Esophagus muscularis mucosa (tissue), 4 donors: ENCODE measurements around the gene OR8B8.

Source experiments
- CTCF ChIP-seq, 3 experiments: fragments of 200-600 bp in 2 of 3; fragments of 450-650 bp in 1 of 3; sonication (generic) in 2 of 3; IDR thresholded peaks; one replicate each; pipeline ENCODE4 v1.5.1; 2017 to 2019; ENCODE audit warnings: antibody characterized with exemption in 3 of 3, mild to moderate bottlenecking in 2 of 3, moderate library complexity in 1 of 3
- EP300 ChIP-seq: sonication (generic); formaldehyde crosslinking; IDR thresholded peaks from one replicate; pipeline ENCODE4 v1.6.1; 2017; ENCODE audit warnings: antibody characterized with exemption
- POLR2A ChIP-seq: fragments of 450-650 bp; IDR thresholded peaks from one replicate; pipeline ENCODE4 v1.6.1; 2017; ENCODE audit warnings: antibody characterized with exemption, moderate library complexity, mild to moderate bottlenecking, low read depth

DNA sequence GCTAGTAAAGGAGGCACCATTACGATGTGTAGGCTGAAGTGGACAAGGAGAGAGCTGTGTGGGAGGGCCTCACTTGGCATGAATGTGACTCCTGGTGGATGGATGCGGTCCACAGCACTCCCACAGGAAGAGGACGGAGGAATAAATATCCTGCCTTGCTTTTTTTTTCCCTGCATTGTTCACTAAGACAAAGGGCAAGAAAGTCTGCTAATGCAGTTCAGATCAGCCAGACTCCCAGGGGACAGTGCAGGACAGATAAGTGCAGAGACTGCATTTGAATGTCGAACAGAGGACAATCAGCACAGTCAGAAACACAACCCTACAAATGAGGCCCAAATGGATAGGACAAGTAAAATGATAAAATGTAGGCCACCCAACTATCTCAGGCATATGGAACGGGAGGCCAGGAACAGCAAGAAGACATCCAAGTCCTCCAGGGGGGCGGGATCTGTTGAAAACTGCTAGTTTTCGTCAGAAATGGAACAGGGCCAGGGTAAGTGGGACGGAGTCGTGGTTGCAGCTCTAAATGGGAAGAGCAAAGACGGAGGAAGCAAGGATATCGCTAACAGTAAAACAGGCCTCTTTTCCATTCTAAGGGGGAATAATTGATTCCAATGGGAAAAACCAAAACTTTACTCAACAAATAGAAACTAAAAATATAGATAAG lies 25.2 kb upstream of the OR8B8 start:
- TF ChIP-seq CTCF (IDR thresholded peaks at IDR 0.05) (no peak), POLR2A (no peak), EP300 (no peak)
